Uterus (tissue), 4 donors: Measurements from ENCODE around the gene R3HDML. TPM values are rescaled to one million over a fixed set of nuclear protein-coding genes. Genes with fewer than 3 reads are reported as not detected.

Experiments used
- DNase-seq, 2 donors: peaks; one replicate each; pipeline ENCODE4 v3.0.0-alpha.2; 2019 to 2020
- H3K27ac ChIP-seq, 2 donors: fragments of 200-600 bp; sonication (generic); 1 replicate in 1 of 2; 2 replicates in 1 of 2; pipeline ENCODE4 v1.5.1; 2016 to 2018
- H3K27me3 ChIP-seq, 2 donors: fragments of 200-600 bp; sonication (generic); one replicate each; pipeline ENCODE4 v1.5.1; 2018 to 2019; ENCODE audit warnings: control low read depth in 1 of 2
- H3K36me3 ChIP-seq, 2 donors: fragments of 200-600 bp; sonication (generic); one replicate each; pipeline ENCODE4 v1.5.1; 2019; ENCODE audit warnings: control low read depth in 1 of 2
- H3K4me1 ChIP-seq, 2 donors: fragments of 200-600 bp; sonication (generic); one replicate each; pipeline ENCODE4 v1.5.1; 2018 to 2019; ENCODE audit warnings: control low read depth in 1 of 2
- H3K4me3 ChIP-seq, 2 donors: fragments of 200-600 bp; sonication (generic); 1 replicate in 1 of 2; 2 replicates in 1 of 2; pipeline ENCODE4 v1.5.1; 2018 to 2019; ENCODE audit warnings: mild to moderate bottlenecking in 1 of 2
- H3K9me3 ChIP-seq, 2 donors: fragments of 200-600 bp; sonication (generic); one replicate each; pipeline ENCODE4 v1.5.1; 2019; ENCODE audit warnings: control low read depth in 1 of 2
- POLR2A ChIP-seq, 2 donors: fragments of 450-650 bp; IDR thresholded peaks; one replicate each; pipeline ENCODE4 v1.6.1; 2016; ENCODE audit warnings: antibody characterized with exemption in 2 of 2, mild to moderate bottlenecking in 1 of 2, moderate library complexity in 1 of 2
- intact Hi-C: fragments of 100-400 bp; cut with DNase I; formaldehyde crosslinking; loops from one replicate; pipeline ENCODE4 v1.15.1; 2023; ENCODE audit warnings: low total_unique reads
- total RNA-seq, 4 donors: library from RNA; depleted of rRNA in 3 of 4; stranded (reverse); fragments of >200 nt in 3 of 4; gene quantifications; one replicate each; pipeline versions ENCODE4 v1.1.0 to v1.2.4, GENCODE V29; 2014 to 2023
- TF ChIP-seq, protein P1 (sequence below), 4 experiments: fragments of 200-600 bp in 2 of 4; fragments of 450-650 bp in 2 of 4; sonication (generic) in 2 of 4; IDR thresholded peaks; one replicate each; pipeline ENCODE4 v1.5.1; 2016 to 2019; ENCODE audit warnings: antibody characterized with exemption in 4 of 4, mild to moderate bottlenecking in 2 of 4, moderate library complexity in 1 of 4
- donor health status: DM: yes; HTN: yes; CAD: no.

R3HDML gene
- total RNA-seq, 4 donors from 2014 or later: not detected

DNA sequence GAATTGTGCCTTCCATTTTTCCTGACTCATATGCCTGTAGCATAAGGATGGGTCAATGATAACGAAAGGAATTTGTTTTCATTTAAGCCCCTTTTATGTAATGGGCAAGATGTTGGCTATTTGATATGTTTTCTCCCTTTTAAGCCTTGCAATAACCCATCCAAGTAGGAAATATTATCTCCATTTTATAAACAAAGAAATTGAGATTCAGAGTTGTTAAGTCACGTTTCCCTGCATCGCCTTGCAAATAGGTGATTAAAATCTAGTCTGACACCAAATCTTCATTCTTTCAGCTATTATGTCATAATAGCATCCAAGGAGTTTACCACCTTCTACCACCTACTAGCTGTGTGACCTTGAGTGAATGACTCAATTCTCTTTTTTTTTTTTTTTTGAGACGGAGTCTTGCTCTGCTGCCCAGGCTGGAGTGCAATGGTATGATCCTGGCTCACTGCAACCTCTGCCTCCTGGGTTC is 25.7 kb downstream of the R3HDML start:
- no peak for DNase-seq
- intact Hi-C loops: no loop called here
- Histone ChIP-seq H3K4me1 (no peaks in the 10 kb centered on the region), H3K4me3 (no peak overlapping the region), H3K36me3 (no peaks in the 10 kb centered on the region), H3K27me3 (no peaks in the 10 kb centered on the region), H3K9me3 (no peaks in the 10 kb centered on the region), H3K27ac (no peak overlapping the region)
- TF ChIP-seq, protein P1, sequence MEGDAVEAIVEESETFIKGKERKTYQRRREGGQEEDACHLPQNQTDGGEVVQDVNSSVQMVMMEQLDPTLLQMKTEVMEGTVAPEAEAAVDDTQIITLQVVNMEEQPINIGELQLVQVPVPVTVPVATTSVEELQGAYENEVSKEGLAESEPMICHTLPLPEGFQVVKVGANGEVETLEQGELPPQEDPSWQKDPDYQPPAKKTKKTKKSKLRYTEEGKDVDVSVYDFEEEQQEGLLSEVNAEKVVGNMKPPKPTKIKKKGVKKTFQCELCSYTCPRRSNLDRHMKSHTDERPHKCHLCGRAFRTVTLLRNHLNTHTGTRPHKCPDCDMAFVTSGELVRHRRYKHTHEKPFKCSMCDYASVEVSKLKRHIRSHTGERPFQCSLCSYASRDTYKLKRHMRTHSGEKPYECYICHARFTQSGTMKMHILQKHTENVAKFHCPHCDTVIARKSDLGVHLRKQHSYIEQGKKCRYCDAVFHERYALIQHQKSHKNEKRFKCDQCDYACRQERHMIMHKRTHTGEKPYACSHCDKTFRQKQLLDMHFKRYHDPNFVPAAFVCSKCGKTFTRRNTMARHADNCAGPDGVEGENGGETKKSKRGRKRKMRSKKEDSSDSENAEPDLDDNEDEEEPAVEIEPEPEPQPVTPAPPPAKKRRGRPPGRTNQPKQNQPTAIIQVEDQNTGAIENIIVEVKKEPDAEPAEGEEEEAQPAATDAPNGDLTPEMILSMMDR (IDR thresholded peaks at IDR 0.05): no peak

DNA sequence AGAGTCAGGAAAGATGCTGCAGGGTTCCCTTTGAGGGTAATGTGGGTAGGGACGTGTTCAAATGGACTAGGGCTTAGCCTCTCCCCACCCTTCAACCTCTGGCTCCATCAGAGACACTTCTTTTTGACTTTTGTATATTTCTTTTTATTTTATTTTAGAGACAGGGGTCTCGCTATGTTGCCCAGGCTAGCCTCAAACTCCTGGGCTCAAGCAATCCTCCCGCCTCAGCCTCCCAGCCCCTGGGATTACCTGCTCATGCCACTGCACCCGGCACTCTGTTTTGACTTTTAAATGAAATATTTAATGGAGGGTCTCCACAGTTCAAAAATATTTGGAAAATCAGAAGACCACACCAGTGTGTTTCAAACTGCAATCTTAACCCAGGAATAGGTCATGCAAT is 27.2 kb downstream of the R3HDML start:
- Histone ChIP-seq H3K36me3 (no peaks in the 10 kb centered on the region), H3K9me3 (no peaks in the 10 kb centered on the region), H3K27ac (no peak overlapping the region), H3K27me3 (no peaks in the 10 kb centered on the region), H3K4me3 (no peak overlapping the region), H3K4me1 (no peaks in the 10 kb centered on the region)
- TF ChIP-seq, protein P1 (IDR thresholded peaks at IDR 0.05): no peak
- no peak for TF ChIP-seq POLR2A (IDR thresholded peaks at IDR 0.05)
- intact Hi-C loops: no loop called here
- no peak for DNase-seq

DNA sequence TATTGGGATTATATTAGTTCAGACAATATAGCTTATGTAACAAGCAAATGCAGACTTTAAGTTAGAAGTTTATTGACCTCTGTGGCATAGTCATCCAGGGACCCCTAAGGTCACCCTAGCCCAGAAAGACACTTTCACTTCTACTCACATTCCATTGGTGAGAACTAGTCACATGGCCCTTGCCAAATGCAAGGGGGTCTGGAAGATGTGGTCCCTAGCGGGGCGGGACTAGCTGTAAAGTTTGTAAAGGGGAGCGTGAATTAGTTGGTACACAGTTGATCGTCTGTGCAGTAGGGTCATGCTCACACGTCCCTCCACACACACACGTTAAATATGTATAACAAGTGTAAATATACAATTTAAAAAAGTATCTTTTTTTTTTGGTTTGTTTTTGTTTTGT is 27.9 kb downstream of the R3HDML start:
- DNase-seq: no peak
- Histone ChIP-seq H3K4me3 (no peak overlapping the region), H3K9me3 (no peaks in the 10 kb centered on the region), H3K4me1 (no peaks in the 10 kb centered on the region), H3K27me3 (no peaks in the 10 kb centered on the region), H3K36me3 (no peaks in the 10 kb centered on the region), H3K27ac (no peak overlapping the region)
- TF ChIP-seq, protein P1 (IDR thresholded peaks at IDR 0.05): no peak
- no peak for TF ChIP-seq POLR2A (IDR thresholded peaks at IDR 0.05)
- intact Hi-C loops: no loop called here

DNA sequence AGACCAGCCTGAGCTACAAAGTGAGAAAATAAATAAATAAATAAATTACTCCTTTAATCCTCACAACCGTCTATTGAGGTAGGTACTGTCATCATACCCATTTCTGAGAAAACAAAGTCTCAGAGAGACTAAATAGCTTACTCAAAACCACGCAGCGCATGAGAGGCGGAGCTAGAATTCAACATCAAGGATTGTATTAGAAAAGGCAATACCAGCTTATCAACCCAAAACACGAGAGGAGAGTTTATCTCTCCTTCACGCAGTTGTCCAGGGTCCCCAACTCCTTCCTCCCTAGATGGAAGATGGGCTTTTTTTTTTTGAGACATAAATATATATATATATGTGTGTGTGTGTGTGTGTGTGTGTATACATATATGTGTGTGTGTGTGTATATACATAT is 30.9 kb downstream of the R3HDML start:
- Histone ChIP-seq H3K4me3 (no peak overlapping the region), H3K27me3 (no peaks in the 10 kb centered on the region), H3K9me3 (no peaks in the 10 kb centered on the region), H3K27ac (no peak overlapping the region), H3K36me3 (no peaks in the 10 kb centered on the region), H3K4me1 (no peaks in the 10 kb centered on the region)
- intact Hi-C loops: no loop called here
- DNase-seq: no peak
- no peak for TF ChIP-seq POLR2A (IDR thresholded peaks at IDR 0.05)
- TF ChIP-seq, protein P1 (IDR thresholded peaks at IDR 0.05): no peak

DNA sequence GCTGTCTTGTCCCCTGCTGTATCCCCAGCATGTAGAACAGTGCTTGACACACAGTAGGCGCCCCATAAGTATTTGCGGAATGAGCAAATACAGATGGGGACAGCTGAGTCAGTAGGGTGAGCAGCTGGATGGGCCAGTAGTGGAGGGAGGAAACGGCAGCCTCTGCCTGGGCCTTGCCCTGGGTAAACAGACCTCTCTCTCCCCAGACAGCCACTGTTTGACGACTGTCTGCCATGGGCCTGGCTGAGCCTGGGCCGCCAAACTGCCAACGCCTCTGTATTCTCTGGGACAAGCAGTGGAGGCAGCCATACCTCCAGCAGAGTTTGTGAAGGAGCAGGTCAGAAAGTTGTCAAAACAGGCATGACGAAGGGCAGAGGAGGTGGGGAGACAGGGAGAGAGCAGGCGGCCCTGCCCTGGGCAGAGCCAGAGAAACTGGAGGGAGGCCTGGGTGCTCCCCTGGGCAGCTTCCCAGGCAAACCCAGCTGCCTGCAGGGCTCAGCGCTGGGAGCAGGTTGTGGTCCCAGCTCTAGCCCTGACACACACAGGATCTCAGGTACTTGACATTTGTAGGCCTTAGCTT is 33.9 kb downstream of the R3HDML start:
- TF ChIP-seq, protein P1 (IDR thresholded peaks at IDR 0.05): no peak
- no peak for TF ChIP-seq POLR2A (IDR thresholded peaks at IDR 0.05)
- no peaks in the 10 kb centered on the region for H3K9me3 ChIP-seq
- no peak for DNase-seq
- intact Hi-C loops: no loop called here
- no peaks in the 10 kb centered on the region for H3K27me3 ChIP-seq
- H3K36me3 ChIP-seq: no peaks in the 10 kb centered on the region
- H3K4me3 ChIP-seq: no peak overlapping the region
- no peak overlapping the region for H3K27ac ChIP-seq
- no peaks in the 10 kb centered on the region for H3K4me1 ChIP-seq
